HL-60 (cell line): ENCODE results near the gene PPIE.

Experiments
- DNase-seq, 2 experiments: peaks; one replicate each; pipeline ENCODE4 v3.0.0-alpha.2; 2010 to 2020; ENCODE audit warnings: low read depth in 1 of 2, low spot score in 1 of 2
- H3K27ac ChIP-seq: fragments of 250-450 bp; sonication (Bioruptor Pico); replicated peaks from 2 replicates; pipeline ENCODE4 v1.5.1; 2020; ENCODE audit warnings: mild to moderate bottlenecking, moderate library complexity
- H3K27me3 ChIP-seq: fragments of 250-450 bp; sonication (Bioruptor Pico); 2 replicates; pipeline ENCODE4 v1.5.1; 2021; ENCODE audit warnings: mild to moderate bottlenecking, moderate library complexity; ENCODE audit not compliant: insufficient read depth, poor library complexity, severe bottlenecking
- H3K4me3 ChIP-seq: replicated peaks from 2 replicates; pipeline ENCODE4 v1.5.1; 2011; ENCODE audit warnings: mild to moderate bottlenecking, control low read depth, low read length; ENCODE audit not compliant: insufficient read depth
- GABPA ChIP-seq: IDR thresholded peaks from 2 replicates; pipeline ENCODE4 v1.6.1; 2012; ENCODE audit warnings: low read depth
- POLR2AphosphoS5 ChIP-seq: IDR thresholded peaks from 2 replicates; pipeline ENCODE4 v1.6.1; 2012; ENCODE audit warnings: low read depth
- SPI1 ChIP-seq: IDR thresholded peaks from 2 replicates; pipeline ENCODE4 v1.6.1; 2012; ENCODE audit warnings: low read depth, mild to moderate bottlenecking, borderline replicate concordance
- TF ChIP-seq, protein P1 (sequence below): IDR thresholded peaks from 2 replicates; pipeline ENCODE4 v1.6.1; 2012; ENCODE audit warnings: low read depth; ENCODE audit not compliant: insufficient replicate concordance
- TF ChIP-seq, protein P2 (sequence below): IDR thresholded peaks from one replicate; pipeline ENCODE4 v1.5.1; 2011; ENCODE audit warnings: low read length, control low read depth, inconsistent platforms; ENCODE audit not compliant: insufficient read depth

The PPIE gene

DNA sequence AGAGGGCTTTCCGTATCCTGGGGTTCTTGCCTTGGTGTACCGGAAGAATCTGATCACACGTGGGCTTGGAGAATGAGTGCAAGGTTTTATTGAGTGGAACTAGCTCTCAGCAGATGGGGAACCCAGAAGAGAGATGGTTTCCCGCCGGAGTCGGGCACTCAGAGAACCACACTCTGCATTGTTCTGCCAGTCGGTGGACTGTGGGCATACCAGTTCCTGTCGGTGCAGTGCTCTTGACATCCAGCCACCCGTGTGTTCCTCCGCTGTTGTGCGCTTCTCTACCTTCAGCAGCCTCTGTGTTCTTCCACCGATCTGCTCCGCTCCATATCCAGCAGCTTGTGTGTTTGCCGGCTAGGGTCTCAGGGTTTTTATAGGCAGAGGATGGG, 10.8 kb upstream of the PPIE start:
- peaks cover 58% of the 10 kb centered on the region for H3K27me3 ChIP-seq
- TF ChIP-seq, protein P1, sequence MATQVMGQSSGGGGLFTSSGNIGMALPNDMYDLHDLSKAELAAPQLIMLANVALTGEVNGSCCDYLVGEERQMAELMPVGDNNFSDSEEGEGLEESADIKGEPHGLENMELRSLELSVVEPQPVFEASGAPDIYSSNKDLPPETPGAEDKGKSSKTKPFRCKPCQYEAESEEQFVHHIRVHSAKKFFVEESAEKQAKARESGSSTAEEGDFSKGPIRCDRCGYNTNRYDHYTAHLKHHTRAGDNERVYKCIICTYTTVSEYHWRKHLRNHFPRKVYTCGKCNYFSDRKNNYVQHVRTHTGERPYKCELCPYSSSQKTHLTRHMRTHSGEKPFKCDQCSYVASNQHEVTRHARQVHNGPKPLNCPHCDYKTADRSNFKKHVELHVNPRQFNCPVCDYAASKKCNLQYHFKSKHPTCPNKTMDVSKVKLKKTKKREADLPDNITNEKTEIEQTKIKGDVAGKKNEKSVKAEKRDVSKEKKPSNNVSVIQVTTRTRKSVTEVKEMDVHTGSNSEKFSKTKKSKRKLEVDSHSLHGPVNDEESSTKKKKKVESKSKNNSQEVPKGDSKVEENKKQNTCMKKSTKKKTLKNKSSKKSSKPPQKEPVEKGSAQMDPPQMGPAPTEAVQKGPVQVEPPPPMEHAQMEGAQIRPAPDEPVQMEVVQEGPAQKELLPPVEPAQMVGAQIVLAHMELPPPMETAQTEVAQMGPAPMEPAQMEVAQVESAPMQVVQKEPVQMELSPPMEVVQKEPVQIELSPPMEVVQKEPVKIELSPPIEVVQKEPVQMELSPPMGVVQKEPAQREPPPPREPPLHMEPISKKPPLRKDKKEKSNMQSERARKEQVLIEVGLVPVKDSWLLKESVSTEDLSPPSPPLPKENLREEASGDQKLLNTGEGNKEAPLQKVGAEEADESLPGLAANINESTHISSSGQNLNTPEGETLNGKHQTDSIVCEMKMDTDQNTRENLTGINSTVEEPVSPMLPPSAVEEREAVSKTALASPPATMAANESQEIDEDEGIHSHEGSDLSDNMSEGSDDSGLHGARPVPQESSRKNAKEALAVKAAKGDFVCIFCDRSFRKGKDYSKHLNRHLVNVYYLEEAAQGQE: no peak
- TF ChIP-seq, protein P2, sequence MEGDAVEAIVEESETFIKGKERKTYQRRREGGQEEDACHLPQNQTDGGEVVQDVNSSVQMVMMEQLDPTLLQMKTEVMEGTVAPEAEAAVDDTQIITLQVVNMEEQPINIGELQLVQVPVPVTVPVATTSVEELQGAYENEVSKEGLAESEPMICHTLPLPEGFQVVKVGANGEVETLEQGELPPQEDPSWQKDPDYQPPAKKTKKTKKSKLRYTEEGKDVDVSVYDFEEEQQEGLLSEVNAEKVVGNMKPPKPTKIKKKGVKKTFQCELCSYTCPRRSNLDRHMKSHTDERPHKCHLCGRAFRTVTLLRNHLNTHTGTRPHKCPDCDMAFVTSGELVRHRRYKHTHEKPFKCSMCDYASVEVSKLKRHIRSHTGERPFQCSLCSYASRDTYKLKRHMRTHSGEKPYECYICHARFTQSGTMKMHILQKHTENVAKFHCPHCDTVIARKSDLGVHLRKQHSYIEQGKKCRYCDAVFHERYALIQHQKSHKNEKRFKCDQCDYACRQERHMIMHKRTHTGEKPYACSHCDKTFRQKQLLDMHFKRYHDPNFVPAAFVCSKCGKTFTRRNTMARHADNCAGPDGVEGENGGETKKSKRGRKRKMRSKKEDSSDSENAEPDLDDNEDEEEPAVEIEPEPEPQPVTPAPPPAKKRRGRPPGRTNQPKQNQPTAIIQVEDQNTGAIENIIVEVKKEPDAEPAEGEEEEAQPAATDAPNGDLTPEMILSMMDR: no peak
- TF ChIP-seq SPI1 (no peak), GABPA (no peak), POLR2AphosphoS5 (no peak)
- H3K4me3 ChIP-seq: no peak overlapping the region
- no peak overlapping the region for H3K27ac ChIP-seq
- no peak for DNase-seq

DNA sequence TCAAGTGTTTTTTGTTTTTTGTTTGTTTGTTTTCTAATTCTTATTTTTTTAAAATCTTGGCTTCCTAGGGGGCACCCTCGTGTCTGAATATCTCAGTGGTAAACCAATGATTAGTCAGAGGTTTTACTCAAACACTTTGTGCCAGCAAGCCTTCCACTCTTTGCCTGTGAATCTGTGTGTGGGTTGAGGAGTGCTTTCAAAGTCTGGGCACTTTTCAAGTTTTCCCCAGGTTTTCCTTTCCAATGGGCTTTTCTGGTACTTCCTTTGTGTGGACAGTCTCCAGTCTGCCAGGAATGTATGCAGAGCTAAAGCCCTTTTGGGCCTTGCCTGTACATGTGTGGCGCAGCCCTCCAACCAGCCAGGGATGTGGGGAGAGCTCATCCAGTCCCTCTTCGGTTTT, 9.7 kb upstream of the PPIE start:
- Histone ChIP-seq H3K27ac (no peak overlapping the region), H3K27me3 (peaks cover 57% of the 10 kb centered on the region), H3K4me3 (no peak overlapping the region)
- no peak for DNase-seq
- no peak for TF ChIP-seq GABPA
- TF ChIP-seq, protein P1: no peak
- TF ChIP-seq, protein P2: no peak
- no peak for TF ChIP-seq SPI1
- TF ChIP-seq POLR2AphosphoS5: no peak

DNA sequence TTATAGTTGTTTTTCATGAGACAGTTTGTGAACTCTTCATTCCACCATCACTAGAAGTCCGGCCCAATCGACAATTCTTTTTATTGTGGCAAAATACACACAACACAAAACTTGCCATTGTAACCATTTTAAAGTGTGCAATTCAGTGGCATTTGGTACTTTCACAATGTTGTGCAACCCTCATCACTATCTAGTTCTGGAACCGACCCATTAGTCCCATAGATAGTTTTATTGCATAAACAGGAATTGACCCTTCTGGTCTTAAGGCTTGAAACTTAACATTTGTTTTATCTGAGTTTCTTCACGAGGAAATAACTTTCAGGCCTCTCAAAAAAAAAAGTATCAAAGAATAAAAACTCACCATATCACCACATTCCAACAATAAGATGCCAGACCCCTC, 8.8 kb upstream of the PPIE start:
- H3K27me3 ChIP-seq: peaks cover 50% of the 10 kb centered on the region
- no peak overlapping the region for H3K4me3 ChIP-seq
- no peak for DNase-seq
- H3K27ac ChIP-seq: no peak overlapping the region
- TF ChIP-seq SPI1 (no peak), GABPA (no peak)
- TF ChIP-seq, protein P2: no peak

DNA sequence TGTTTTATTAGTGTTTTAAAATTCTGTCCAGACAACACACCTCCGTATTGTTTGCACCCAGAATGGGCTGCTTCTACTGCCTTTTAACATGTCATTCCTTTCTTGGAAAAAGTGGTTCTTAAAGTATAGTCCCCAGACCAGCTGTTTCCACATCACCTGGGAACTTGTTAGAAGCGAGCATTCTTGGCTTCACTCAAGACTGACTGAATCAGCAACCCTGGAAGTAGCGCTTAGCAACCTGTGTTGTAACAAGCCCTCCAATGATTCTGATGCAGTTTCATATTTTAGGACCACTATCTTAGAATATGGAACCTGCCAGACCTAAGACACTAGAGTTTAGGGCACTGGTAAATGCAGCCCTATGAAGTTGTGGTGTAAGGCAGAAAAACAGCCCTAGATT, 6.0 kb upstream of the PPIE start:
- TF ChIP-seq SPI1: no peak
- no peak for TF ChIP-seq POLR2AphosphoS5
- TF ChIP-seq, protein P1: no peak
- TF ChIP-seq, protein P2: no peak
- TF ChIP-seq GABPA: no peak
- Histone ChIP-seq H3K4me3 (no peak overlapping the region), H3K27ac (no peak overlapping the region), H3K27me3 (peaks cover 29% of the 10 kb centered on the region)
- no peak for DNase-seq
